ENCODE data around the gene ATG2A. TPM values are rescaled to one million over a fixed set of nuclear protein-coding genes. Genes with fewer than 3 reads are reported as not detected.
A peak's percentile ranks its signal among the peaks of the same experiment; 100 is the strongest.

The ATG2A gene
- total and polyA plus RNA-seq, 8 donors: 14.2 to 23.5 (median 19.5) TPM

GRCh38 chr11:64934682-64935358 is 17.8 kb upstream of the ATG2A start:
- no peak for TF ChIP-seq CTCF (IDR thresholded peaks at IDR 0.05)
- no peak for ATAC-seq
- no peak overlapping the region for H3K4me3 ChIP-seq
- intact Hi-C loops (cut with DNase I): no loop called here
- no peaks in the 10 kb centered on the region for H3K9me3 ChIP-seq
- no peak overlapping the region for H3K27ac ChIP-seq
- no peaks in the 10 kb centered on the region for H3K4me1 ChIP-seq
- peaks cover 0 to 54% of the 10 kb centered on the region in 2 donors for H3K36me3 ChIP-seq
- H3K27me3 ChIP-seq: no peaks in the 10 kb centered on the region
- peak in 1 of 4 donors; percentile 64 for DNase-seq

GRCh38 chr11:64933935-64934681 is 17.1 kb upstream of the ATG2A start:
- Histone ChIP-seq H3K27me3 (no peaks in the 10 kb centered on the region), H3K4me3 (no peak overlapping the region), H3K4me1 (no peaks in the 10 kb centered on the region), H3K36me3 (peaks cover 0 to 61% of the 10 kb centered on the region in 2 donors), H3K27ac (no peak overlapping the region), H3K9me3 (no peaks in the 10 kb centered on the region)
- peak in 1 of 4 donors; percentile 58 for DNase-seq
- no peak for ATAC-seq
- intact Hi-C loops (cut with DNase I): no loop called here
- TF ChIP-seq CTCF (IDR thresholded peaks at IDR 0.05): no peak

- no peak for TF ChIP-seq CTCF (IDR thresholded peaks at IDR 0.05)
- no peaks in the 10 kb centered on the region for H3K27me3 ChIP-seq
- no peaks in the 10 kb centered on the region for H3K9me3 ChIP-seq
- no peak for ATAC-seq
- DNase-seq: peak in 1 of 4 donors; percentile 33
- H3K27ac ChIP-seq: no peak overlapping the region
- H3K4me3 ChIP-seq: no peak overlapping the region
- peaks cover 0 to 67% of the 10 kb centered on the region in 2 donors for H3K36me3 ChIP-seq
- intact Hi-C loops (cut with DNase I): no loop called here
- H3K4me1 ChIP-seq: no peaks in the 10 kb centered on the region
These were observed 16.4 kb upstream of the ATG2A start for GRCh38 chr11:64933213-64933934.

- no peak for TF ChIP-seq CTCF (IDR thresholded peaks at IDR 0.05)
- intact Hi-C loops (cut with DNase I): no loop called here
- H3K4me3 ChIP-seq: no peak overlapping the region
- no peak overlapping the region for H3K27ac ChIP-seq
- DNase-seq (no peak), ATAC-seq (no peak)
- peaks cover 0 to 77% of the 10 kb centered on the region in 2 donors for H3K36me3 ChIP-seq
- H3K9me3 ChIP-seq: no peaks in the 10 kb centered on the region
- H3K27me3 ChIP-seq: no peaks in the 10 kb centered on the region
- H3K4me1 ChIP-seq: no peaks in the 10 kb centered on the region
These were observed 15.3 kb upstream of the ATG2A start for GRCh38 chr11:64932324-64932723.

GRCh38 chr11:64931290-64931689 is 14.3 kb upstream of the ATG2A start:
- DNase-seq (peak in 1 of 4 donors; percentile 14), ATAC-seq (no peak)
- H3K27me3 ChIP-seq: no peaks in the 10 kb centered on the region
- intact Hi-C loops (cut with DNase I): no loop called here
- TF ChIP-seq CTCF (IDR thresholded peaks at IDR 0.05): no peak
- H3K9me3 ChIP-seq: no peaks in the 10 kb centered on the region
- no peak overlapping the region for H3K27ac ChIP-seq
- H3K4me1 ChIP-seq: peaks cover 0 to 6% of the 10 kb centered on the region in 2 donors
- H3K36me3 ChIP-seq: peaks cover 0 to 86% of the 10 kb centered on the region in 2 donors
- no peak overlapping the region for H3K4me3 ChIP-seq

Data from left lung (tissue), 10 donors.